Measurements from ENCODE around the gene DEAF1. TPM values are rescaled to one million over a fixed set of nuclear protein-coding genes. Genes with fewer than 3 reads are reported as not detected.

Gene DEAF1
- total RNA-seq, 4 donors from 2014 or later = 61.8 to 103 (median 87.6) TPM

GRCh38 chr11:724049-724777 lies 29.2 kb upstream of the DEAF1 start:
- no peaks in the 10 kb centered on the region for H3K9me3 ChIP-seq
- H3K4me3 ChIP-seq (replicated peaks in 1 of 3) = no peak overlapping the region
- H3K4me1 ChIP-seq = peaks cover 23 to 34% of the 10 kb centered on the region in 2 donors
- H3K27me3 ChIP-seq = no peaks in the 10 kb centered on the region
- WGBS, 2 donors = 78 to 100% methylated on average over 6 to 11 of the region's 19 CpGs
- H3K36me3 ChIP-seq = peaks cover 25% of the 10 kb centered on the region in 2 donors
- DNase-seq = no peak
- intact Hi-C loops (cut with DNase I) = loop anchor here (10.0 kb wide), 1 partner anchor 59 kb away; no protein-coding TSS in a partner anchor
- no peak overlapping the region for H3K27ac ChIP-seq
- TF ChIP-seq POLR2A (IDR thresholded peaks at IDR 0.05) (no peak), CTCF (IDR thresholded peaks at IDR 0.05) (no peak)

- TF ChIP-seq POLR2A (IDR thresholded peaks at IDR 0.05) (no peak), CTCF (IDR thresholded peaks at IDR 0.05) (peak in 5 of 6 experiments; percentile 31 to 56 (median 49))
- Histone ChIP-seq H3K9me3 (no peaks in the 10 kb centered on the region), H3K36me3 (peaks cover 25% of the 10 kb centered on the region in 2 donors), H3K4me1 (peaks cover 23 to 31% of the 10 kb centered on the region in 2 donors), H3K27me3 (no peaks in the 10 kb centered on the region), H3K27ac (no peak overlapping the region), H3K4me3 (replicated peaks in 1 of 3) (no peak overlapping the region)
- intact Hi-C loops (cut with DNase I) = loop anchor here (10.0 kb wide), 1 partner anchor 59 kb away; no protein-coding TSS in a partner anchor
- peak; percentile 45 to 46 for DNase-seq
- WGBS, 2 donors = 52 to 74% methylated on average over 8 of the region's 8 CpGs
Observed at GRCh38 chr11:723120-723883, 28.3 kb upstream of the DEAF1 start.

- Histone ChIP-seq H3K36me3 (peaks cover 25% of the 10 kb centered on the region in 2 donors), H3K9me3 (no peaks in the 10 kb centered on the region), H3K27me3 (no peaks in the 10 kb centered on the region), H3K4me1 (peaks cover 18 to 22% of the 10 kb centered on the region in 2 donors), H3K27ac (no peak overlapping the region), H3K4me3 (replicated peaks in 1 of 3) (no peak overlapping the region)
- TF ChIP-seq POLR2A (IDR thresholded peaks at IDR 0.05) (no peak), CTCF (IDR thresholded peaks at IDR 0.05) (no peak)
- intact Hi-C loops (cut with DNase I) = loop anchor here (10.0 kb wide), 1 partner anchor 58 kb away; no protein-coding TSS in a partner anchor
- 94% methylated on average over 9 of the region's 20 CpGs; no CpG with 5 or more reads in 1 of the 2 donors for WGBS, 2 donors
- DNase-seq = no peak
Observed at GRCh38 chr11:722346-722811, 27.4 kb upstream of the DEAF1 start.

- no peak for DNase-seq
- intact Hi-C loops (cut with DNase I) = loop anchor here (10.0 kb wide), 1 partner anchor 57 kb away; no protein-coding TSS in a partner anchor
- Histone ChIP-seq H3K4me1 (peaks cover 14 to 17% of the 10 kb centered on the region in 2 donors), H3K27me3 (no peaks in the 10 kb centered on the region), H3K9me3 (no peaks in the 10 kb centered on the region), H3K4me3 (replicated peaks in 1 of 3) (no peak overlapping the region), H3K36me3 (peaks cover 25% of the 10 kb centered on the region in 2 donors), H3K27ac (no peak overlapping the region)
- no peak for TF ChIP-seq CTCF (IDR thresholded peaks at IDR 0.05)
- no peak for TF ChIP-seq POLR2A (IDR thresholded peaks at IDR 0.05)
- 52 to 63% methylated on average over 15 to 20 of the region's 33 CpGs for WGBS, 2 donors
Observed at GRCh38 chr11:721741-722345, 26.8 kb upstream of the DEAF1 start.
